Inferior parietal cortex (tissue), 1 donor: ENCODE results near the gene CD84.
"Not testable (repeated sequence)": the region's sequence is repeated elsewhere in the genome, so short reads cannot be mapped to it uniquely, and the experiment has no call there.

Experiments used
- DNase-seq: peaks from one replicate; pipeline ENCODE4 v3.0.0-alpha.2; 2016; ENCODE audit errors: extremely low spot score

CD84 gene

GRCh38 chr1:160575112-160575664 lies 4.1 kb downstream of the CD84 start:
- DNase-seq: no peak

- DNase-seq: no peak
These were observed 8.5 kb downstream of the CD84 start for GRCh38 chr1:160570840-160571239.

- DNase-seq: no peak
These were observed 9.5 kb downstream of the CD84 start for GRCh38 chr1:160569806-160570205.

GRCh38 chr1:160567858-160568682 lies 11.2 kb downstream of the CD84 start:
- DNase-seq: no peak

- no peak for DNase-seq
These were observed 12.0 kb downstream of the CD84 start for GRCh38 chr1:160567341-160567740.

GRCh38 chr1:160565564-160565963 lies 13.7 kb downstream of the CD84 start:
- peak; percentile 29 for DNase-seq

- not testable (repeated sequence) for DNase-seq
These were observed 16.1 kb downstream of the CD84 start for GRCh38 chr1:160563230-160563629.

GRCh38 chr1:160562745-160563144 lies 16.6 kb downstream of the CD84 start:
- not testable (repeated sequence) for DNase-seq

- no peak for DNase-seq
These were observed 18.5 kb downstream of the CD84 start for GRCh38 chr1:160560806-160561205.

- no peak for DNase-seq
These were observed 19.1 kb downstream of the CD84 start for GRCh38 chr1:160560045-160560705.

GRCh38 chr1:160559437-160559836 lies 19.9 kb downstream of the CD84 start:
- DNase-seq: not testable (repeated sequence)

- no peak for DNase-seq
These were observed 20.5 kb downstream of the CD84 start for GRCh38 chr1:160558660-160559380.

- no peak for DNase-seq
These were observed 25.5 kb downstream of the CD84 start for GRCh38 chr1:160553778-160554177.

- DNase-seq: no peak
These were observed 26.9 kb downstream of the CD84 start for GRCh38 chr1:160552425-160552824.

GRCh38 chr1:160550572-160551034 lies 28.7 kb downstream of the CD84 start:
- DNase-seq: no peak

- no peak for DNase-seq
These were observed 29.7 kb downstream of the CD84 start for GRCh38 chr1:160549665-160550006.

GRCh38 chr1:160548960-160549664 lies 30.2 kb downstream of the CD84 start:
- no peak for DNase-seq

- DNase-seq: no peak
These were observed 31.1 kb downstream of the CD84 start for GRCh38 chr1:160548183-160548582.

GRCh38 chr1:160547422-160547821 lies 31.9 kb downstream of the CD84 start:
- no peak for DNase-seq

GRCh38 chr1:160546942-160547341 lies 32.4 kb downstream of the CD84 start:
- no peak for DNase-seq

- DNase-seq: no peak
These were observed 34.6 kb downstream of the CD84 start for GRCh38 chr1:160544647-160545046.
